Activated naive CD8-positive, alpha-beta T cell treated with anti-CD3 and anti-CD28 coated beads, Interleukin-2, amount 10 ng/mL, durations not matched to agents 7 days and 5 days (primary cell): ENCODE data around the gene SERPINB4. TPM values are rescaled to one million over a fixed set of nuclear protein-coding genes. Genes with fewer than 3 reads are reported as not detected.
A peak's percentile ranks its signal among the peaks of the same experiment; 100 is the strongest.

ENCODE experiments used
- ATAC-seq: fragments of 150-1000 bp; cut with Tn5 transposase; one replicate; pipeline ENCODE4 v1.10.0; 2021; ENCODE audit warnings: low read depth, moderate library complexity
- POLR2A ChIA-PET: fragments of 350-600 bp; sonication (Branson Sonifier 250); formaldehyde crosslinking; loops from one replicate; lab custom pipeline; 2021; ENCODE audit warnings: antibody characterized with exemption; lab: Charles Lee
- DNase-seq: peaks from one replicate; pipeline ENCODE4 v3.0.0; 2021
- H3K27ac Mint-ChIP-seq: one replicate; pipeline ENCODE4 v1.8.0; 2022; ENCODE audit warnings: mild to moderate bottlenecking, mixed read lengths
- H3K27me3 Mint-ChIP-seq: one replicate; pipeline ENCODE4 v1.8.0; 2022; ENCODE audit warnings: mild to moderate bottlenecking, moderate library complexity, mixed read lengths
- H3K36me3 Mint-ChIP-seq: one replicate; pipeline ENCODE4 v1.8.0; 2021; ENCODE audit warnings: mild to moderate bottlenecking, mixed read lengths
- H3K4me1 Mint-ChIP-seq: one replicate; pipeline ENCODE4 v1.8.0; 2021; ENCODE audit warnings: mixed read lengths
- H3K4me3 Mint-ChIP-seq: one replicate; pipeline ENCODE4 v1.8.0; 2022; ENCODE audit warnings: mild to moderate bottlenecking, moderate library complexity, mixed read lengths
- H3K9me3 Mint-ChIP-seq: one replicate; pipeline ENCODE4 v1.8.0; 2021; ENCODE audit warnings: mixed read lengths
- total RNA-seq, 2 experiments: library from RNA; stranded (reverse); gene quantifications; one replicate each; pipeline ENCODE4 v1.2.3, GENCODE V29; 2021

The SERPINB4 gene
- total RNA-seq, 2 experiments from 2014 or later, result not detected

GRCh38 chr18:63613420-63613819 lies 30.6 kb downstream of the SERPINB4 start:
- Mint-ChIP-seq H3K4me3 (no peak overlapping the region), H3K27me3 (peaks cover 2% of the 10 kb centered on the region), H3K4me1 (no peaks in the 10 kb centered on the region), H3K36me3 (no peaks in the 10 kb centered on the region), H3K27ac (no peak overlapping the region), H3K9me3 (no peaks in the 10 kb centered on the region)
- no peak for ATAC-seq
- no peak for DNase-seq
- POLR2A ChIA-PET, result no interaction called here

- ATAC-seq (no peak), DNase-seq (no peak)
- no peak overlapping the region for H3K4me3 Mint-ChIP-seq
- H3K9me3 Mint-ChIP-seq, result no peaks in the 10 kb centered on the region
- H3K27ac Mint-ChIP-seq, result no peak overlapping the region
- POLR2A ChIA-PET, result no interaction called here
- H3K4me1 Mint-ChIP-seq, result no peaks in the 10 kb centered on the region
- H3K27me3 Mint-ChIP-seq, result peaks cover 19% of the 10 kb centered on the region
- H3K36me3 Mint-ChIP-seq, result no peaks in the 10 kb centered on the region
These were observed 37.5 kb downstream of the SERPINB4 start for GRCh38 chr18:63606526-63606925.

DNA sequence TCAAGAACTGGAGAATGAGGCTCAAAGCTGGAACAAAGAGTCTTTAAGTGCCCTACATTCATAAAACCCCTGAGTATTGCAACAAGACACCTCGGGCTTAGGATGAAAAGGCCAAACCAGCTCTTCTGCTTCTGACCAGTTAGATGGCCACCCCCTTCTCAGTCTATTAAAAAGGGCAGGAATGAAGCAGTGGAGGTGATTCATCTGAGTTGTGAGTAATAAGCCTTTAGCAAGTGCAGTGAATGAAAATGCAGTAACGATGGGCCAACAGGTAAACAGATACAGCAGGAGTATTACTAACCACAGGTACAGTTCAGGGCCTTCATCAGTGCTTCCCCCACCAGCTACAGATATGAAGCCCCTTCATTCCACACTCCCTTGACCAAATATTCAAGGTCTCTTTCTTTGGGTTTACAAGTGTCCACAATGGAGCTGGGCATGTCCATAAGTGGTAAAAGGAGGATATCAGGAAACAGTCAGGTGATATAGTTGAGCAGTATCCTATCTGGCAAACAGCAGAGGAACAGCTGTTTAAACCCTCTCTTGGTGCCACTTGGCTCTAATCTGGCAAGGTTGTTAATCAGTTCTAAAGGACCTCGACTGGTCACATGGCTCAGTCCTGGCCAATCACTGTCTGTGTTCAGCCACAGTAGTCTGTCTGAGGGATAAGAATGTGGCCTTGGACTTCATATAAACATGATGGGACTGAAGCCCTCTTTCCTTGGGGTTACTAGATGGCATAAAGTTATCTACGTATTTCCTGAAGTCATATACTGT lies 39.1 kb downstream of the SERPINB4 start:
- DNase-seq (no peak), ATAC-seq (no peak)
- Mint-ChIP-seq H3K4me1 (no peaks in the 10 kb centered on the region), H3K27me3 (peaks cover 19% of the 10 kb centered on the region), H3K36me3 (no peaks in the 10 kb centered on the region), H3K9me3 (no peaks in the 10 kb centered on the region), H3K27ac (no peak overlapping the region), H3K4me3 (no peak overlapping the region)
- POLR2A ChIA-PET, result no interaction called here

DNA sequence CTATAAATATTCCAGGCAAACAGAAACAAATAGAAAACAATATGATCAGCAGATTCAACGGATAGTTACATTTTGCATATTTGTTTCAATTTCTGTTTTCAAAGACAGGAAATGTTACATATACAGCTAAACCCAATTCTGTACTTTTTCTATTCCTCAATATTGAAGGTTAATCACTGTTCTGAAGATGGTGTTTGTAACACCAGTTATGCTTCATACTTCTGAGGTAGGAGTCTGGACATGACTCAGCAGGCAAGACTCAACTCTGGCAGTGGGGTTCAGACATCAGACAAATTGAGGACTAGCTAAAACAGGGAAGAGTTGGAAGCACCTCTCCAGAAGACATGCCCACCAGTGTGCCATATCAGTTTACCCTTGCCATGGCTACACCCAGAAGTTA lies 40.3 kb downstream of the SERPINB4 start:
- POLR2A ChIA-PET, result no interaction called here
- Mint-ChIP-seq H3K9me3 (no peaks in the 10 kb centered on the region), H3K4me1 (no peaks in the 10 kb centered on the region)

GRCh38 chr18:63603355-63603754 lies 40.7 kb downstream of the SERPINB4 start:
- peaks cover 19% of the 10 kb centered on the region for H3K27me3 Mint-ChIP-seq
- H3K9me3 Mint-ChIP-seq, result no peaks in the 10 kb centered on the region
- ATAC-seq, result no peak
- no peaks in the 10 kb centered on the region for H3K4me1 Mint-ChIP-seq
- no peak overlapping the region for H3K4me3 Mint-ChIP-seq
- H3K36me3 Mint-ChIP-seq, result no peaks in the 10 kb centered on the region
- no peak for DNase-seq
- POLR2A ChIA-PET, result no interaction called here
- no peak overlapping the region for H3K27ac Mint-ChIP-seq

More for the DNA sequence above, 40.3 kb downstream of the SERPINB4 start:
- Mint-ChIP-seq H3K27me3 (peaks cover 17% of the 10 kb centered on the region), H3K36me3 (no peaks in the 10 kb centered on the region), H3K4me3 (no peak overlapping the region), H3K27ac (no peak overlapping the region)
- ATAC-seq (no peak), DNase-seq (no peak)

- ATAC-seq, result no peak
- Mint-ChIP-seq H3K4me1 (no peaks in the 10 kb centered on the region), H3K27me3 (peaks cover 6% of the 10 kb centered on the region), H3K36me3 (no peaks in the 10 kb centered on the region), H3K9me3 (no peaks in the 10 kb centered on the region), H3K27ac (no peak overlapping the region), H3K4me3 (no peak overlapping the region)
- no peak for DNase-seq
- POLR2A ChIA-PET, result no interaction called here
These were observed 47.1 kb downstream of the SERPINB4 start for GRCh38 chr18:63596964-63597363.

- no peak overlapping the region for H3K4me3 Mint-ChIP-seq
- POLR2A ChIA-PET, result no interaction called here
- H3K4me1 Mint-ChIP-seq, result no peaks in the 10 kb centered on the region
- DNase-seq (no peak), ATAC-seq (no peak)
- H3K9me3 Mint-ChIP-seq, result no peaks in the 10 kb centered on the region
- no peak overlapping the region for H3K27ac Mint-ChIP-seq
- H3K36me3 Mint-ChIP-seq, result no peaks in the 10 kb centered on the region
- peaks cover 2% of the 10 kb centered on the region for H3K27me3 Mint-ChIP-seq
These were observed 51.6 kb downstream of the SERPINB4 start for GRCh38 chr18:63592471-63592870.

DNA sequence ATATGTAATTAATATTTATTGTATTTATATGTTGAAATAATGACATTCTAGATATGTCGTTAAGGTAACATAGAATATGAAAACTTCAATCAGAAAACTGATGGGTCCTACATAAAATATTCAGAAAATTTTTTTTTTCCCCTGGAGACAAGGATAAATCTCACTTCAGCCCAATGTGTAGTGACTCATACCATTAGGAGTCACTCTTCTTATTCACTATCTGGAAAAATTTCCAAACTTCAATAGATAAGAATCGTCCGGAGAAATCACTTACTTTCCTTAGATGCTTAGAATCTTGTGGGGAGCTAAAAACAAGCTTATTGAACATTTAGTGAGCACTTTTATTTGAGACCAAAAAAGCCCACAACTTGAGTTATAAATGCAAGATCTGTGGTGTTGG lies 52.3 kb downstream of the SERPINB4 start:
- H3K9me3 Mint-ChIP-seq, result no peaks in the 10 kb centered on the region
- peaks cover 2% of the 10 kb centered on the region for H3K27me3 Mint-ChIP-seq
- POLR2A ChIA-PET, result no interaction called here
- DNase-seq, result no peak
- no peak overlapping the region for H3K4me3 Mint-ChIP-seq
- H3K36me3 Mint-ChIP-seq, result no peaks in the 10 kb centered on the region
- H3K27ac Mint-ChIP-seq, result no peak overlapping the region
- H3K4me1 Mint-ChIP-seq, result no peaks in the 10 kb centered on the region
- ATAC-seq, result no peak

DNA sequence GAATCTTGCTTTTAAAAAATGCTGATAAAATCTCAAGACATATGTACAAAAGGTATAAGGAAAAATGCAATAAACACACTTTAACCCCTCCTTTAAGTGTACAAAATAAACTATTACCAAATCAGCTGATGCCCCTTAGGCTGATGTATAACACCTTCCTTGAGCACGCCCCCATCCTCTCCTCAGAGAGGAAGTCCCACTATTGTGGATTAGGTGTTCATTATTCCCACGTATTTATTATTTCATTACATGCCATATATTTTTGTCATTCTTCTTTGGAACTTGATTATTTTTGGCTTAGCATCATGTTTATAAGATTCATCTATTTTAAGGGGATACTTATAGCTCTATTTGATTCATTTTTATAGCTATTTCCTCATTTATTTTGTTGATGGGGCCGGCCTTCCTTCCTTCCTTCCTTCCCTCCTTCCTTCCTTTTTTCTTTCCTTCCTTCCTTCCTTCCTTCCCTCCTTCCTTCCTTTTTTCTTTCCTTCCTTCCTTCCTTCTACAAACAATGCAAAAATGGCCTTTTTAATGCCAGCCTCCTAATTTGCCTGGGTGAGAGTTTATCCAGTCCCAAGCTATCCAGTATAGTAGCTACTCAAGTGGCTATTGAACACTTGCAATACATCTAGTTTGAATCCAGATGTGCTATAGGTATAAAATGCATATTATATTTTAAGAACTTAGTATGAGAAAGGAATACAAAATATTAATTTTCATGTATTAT lies 52.9 kb downstream of the SERPINB4 start:
- POLR2A ChIA-PET, result no interaction called here
- H3K4me3 Mint-ChIP-seq, result no peak overlapping the region
- peaks cover 4% of the 10 kb centered on the region for H3K27me3 Mint-ChIP-seq
- no peaks in the 10 kb centered on the region for H3K4me1 Mint-ChIP-seq
- DNase-seq, result no peak
- ATAC-seq, result no peak
- H3K36me3 Mint-ChIP-seq, result no peaks in the 10 kb centered on the region
- no peaks in the 10 kb centered on the region for H3K9me3 Mint-ChIP-seq
- H3K27ac Mint-ChIP-seq, result peak overlapping the region; percentile 69

- no peak overlapping the region for H3K27ac Mint-ChIP-seq
- H3K36me3 Mint-ChIP-seq, result no peaks in the 10 kb centered on the region
- no peaks in the 10 kb centered on the region for H3K4me1 Mint-ChIP-seq
- no peak for ATAC-seq
- H3K4me3 Mint-ChIP-seq, result no peak overlapping the region
- POLR2A ChIA-PET, result no interaction called here
- DNase-seq, result no peak
- H3K9me3 Mint-ChIP-seq, result no peaks in the 10 kb centered on the region
- H3K27me3 Mint-ChIP-seq, result peaks cover 4% of the 10 kb centered on the region
These were observed 53.7 kb downstream of the SERPINB4 start for GRCh38 chr18:63590373-63590772.

- no peaks in the 10 kb centered on the region for H3K4me1 Mint-ChIP-seq
- POLR2A ChIA-PET, result no interaction called here
- H3K36me3 Mint-ChIP-seq, result no peaks in the 10 kb centered on the region
- peaks cover 4% of the 10 kb centered on the region for H3K27me3 Mint-ChIP-seq
- no peak for DNase-seq
- no peak for ATAC-seq
- H3K9me3 Mint-ChIP-seq, result no peaks in the 10 kb centered on the region
- no peak overlapping the region for H3K27ac Mint-ChIP-seq
- no peak overlapping the region for H3K4me3 Mint-ChIP-seq
These were observed 55.1 kb downstream of the SERPINB4 start for GRCh38 chr18:63588909-63589308.
